HK-2 (cell line): Measurements from ENCODE around the gene TBC1D22A.

Experiments used
- DNase-seq: peaks from one replicate; pipeline ENCODE4 v3.0.0-alpha.2; 2018; ENCODE audit not compliant: unreplicated experiment

The TBC1D22A gene

DNA sequence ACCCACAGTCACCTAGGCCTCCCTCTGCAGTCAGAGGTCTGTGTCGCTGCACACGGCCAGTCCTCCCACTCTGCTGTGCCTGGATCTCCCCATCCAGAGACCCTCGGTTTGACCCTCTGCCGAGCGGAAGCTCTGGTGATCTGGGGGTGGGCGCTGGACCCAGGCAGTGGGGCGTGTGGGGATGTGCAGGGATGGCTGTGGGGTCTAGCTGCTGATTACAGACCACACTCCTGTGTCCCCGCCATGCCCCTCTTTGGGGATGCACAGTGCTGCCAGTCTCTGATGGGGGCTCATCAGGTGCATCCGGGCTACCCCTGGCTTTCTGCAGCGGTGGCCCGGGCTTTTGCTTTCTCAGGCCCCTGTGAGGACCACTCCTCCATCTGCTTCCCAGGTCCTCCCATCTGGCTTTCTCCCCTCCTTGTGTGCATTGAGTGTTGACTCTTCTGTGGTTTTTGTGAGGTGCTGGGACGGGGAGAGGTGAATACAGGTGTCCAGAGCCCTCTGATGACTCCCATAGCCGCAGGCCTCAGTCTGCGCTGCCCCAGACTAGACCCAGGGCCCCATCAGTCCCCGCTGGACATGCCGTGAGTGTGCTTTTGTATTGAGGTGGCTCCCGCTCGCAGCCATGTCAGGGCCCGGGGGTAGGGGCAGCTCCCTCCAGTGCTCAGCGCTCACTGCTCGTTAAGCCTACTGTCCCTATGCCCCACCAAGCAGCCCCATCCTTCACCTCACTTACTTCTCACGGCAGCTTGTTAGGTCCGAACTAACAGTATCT lies 251.6 kb downstream of the TBC1D22A start:
- DNase-seq = no peak

DNA sequence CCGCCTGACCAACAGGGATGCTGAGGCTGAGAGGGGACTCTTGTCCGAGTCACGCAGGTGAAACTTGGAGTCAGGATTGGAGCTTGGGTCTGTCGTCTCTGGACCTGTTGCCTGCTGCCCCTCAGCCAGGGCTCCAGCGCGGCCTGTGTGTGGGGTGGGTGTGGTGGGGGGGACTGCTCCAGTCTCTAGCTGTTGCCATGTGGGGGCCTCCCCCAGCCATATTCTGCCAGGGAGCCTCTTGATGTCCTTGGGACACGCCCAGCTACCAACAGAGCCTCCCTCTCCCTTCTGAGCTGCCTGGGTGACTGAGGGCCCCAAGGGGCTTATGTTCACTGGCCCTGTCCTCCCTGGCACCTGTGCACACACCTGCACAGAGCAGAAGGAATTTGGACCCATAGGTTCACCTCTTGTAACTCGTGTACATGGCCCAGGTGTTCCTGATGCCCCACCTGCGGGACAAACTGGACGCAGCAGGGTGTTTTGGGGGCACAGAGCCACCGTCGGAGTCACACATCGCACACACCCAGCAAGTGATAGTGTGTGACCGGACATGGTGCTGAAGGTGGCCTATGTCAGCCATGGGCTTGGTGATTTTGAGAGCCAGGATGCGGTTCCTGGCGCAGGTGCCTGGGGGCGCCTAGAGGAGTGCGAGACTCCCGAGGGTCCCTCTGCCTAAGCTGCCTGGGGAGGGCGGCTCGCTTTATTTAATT lies 252.3 kb downstream of the TBC1D22A start:
- DNase-seq = no peak

DNA sequence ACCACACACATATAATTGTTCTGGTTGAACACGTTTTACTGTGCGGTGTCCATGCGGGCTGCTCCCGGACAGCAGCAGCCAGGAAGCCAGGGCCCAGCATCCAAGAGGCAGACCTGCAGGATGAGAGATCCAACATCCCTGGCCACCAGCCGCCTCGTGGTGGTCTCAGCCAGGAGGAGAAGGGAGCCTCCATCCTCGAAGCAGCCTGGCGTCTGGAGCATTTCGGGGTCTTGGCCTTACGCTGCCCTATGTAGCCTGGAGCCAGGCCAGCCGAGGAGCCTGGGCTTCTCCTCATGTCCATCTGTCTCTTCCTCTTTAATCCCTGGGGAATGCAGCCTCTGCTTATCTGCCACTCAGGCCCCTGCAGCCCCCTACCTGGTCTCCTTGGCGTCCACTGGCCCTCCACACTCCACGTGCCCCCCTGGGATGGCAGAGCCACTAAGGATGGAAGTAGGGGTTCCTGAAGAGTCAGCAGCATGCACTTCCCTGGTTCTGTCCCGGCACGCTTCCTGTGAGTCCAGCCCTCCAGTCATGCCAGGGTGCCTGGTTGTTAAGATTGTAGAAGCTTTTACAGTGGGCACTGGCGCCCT lies 253.2 kb downstream of the TBC1D22A start:
- DNase-seq = no peak

DNA sequence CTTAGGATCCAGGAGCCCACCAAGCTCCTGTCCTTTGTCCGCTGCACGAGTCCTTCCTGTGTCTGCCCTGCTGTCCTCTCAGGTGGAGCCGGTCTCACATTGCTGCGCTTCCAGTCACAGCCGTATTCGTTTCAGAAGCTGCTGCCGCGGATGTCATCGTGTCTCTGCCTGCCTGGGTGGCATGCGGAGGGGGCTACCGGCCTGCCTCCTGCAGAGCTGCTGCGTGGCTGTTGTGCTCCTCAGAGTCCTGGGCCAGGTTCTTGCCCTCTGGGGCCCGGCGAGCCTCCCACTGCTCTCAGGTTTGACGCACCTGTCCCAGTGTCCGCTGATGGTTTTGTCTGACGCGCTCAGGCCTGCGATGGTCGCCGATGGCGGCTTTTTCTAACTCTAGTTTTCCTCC lies 254.2 kb downstream of the TBC1D22A start:
- DNase-seq = no peak

DNA sequence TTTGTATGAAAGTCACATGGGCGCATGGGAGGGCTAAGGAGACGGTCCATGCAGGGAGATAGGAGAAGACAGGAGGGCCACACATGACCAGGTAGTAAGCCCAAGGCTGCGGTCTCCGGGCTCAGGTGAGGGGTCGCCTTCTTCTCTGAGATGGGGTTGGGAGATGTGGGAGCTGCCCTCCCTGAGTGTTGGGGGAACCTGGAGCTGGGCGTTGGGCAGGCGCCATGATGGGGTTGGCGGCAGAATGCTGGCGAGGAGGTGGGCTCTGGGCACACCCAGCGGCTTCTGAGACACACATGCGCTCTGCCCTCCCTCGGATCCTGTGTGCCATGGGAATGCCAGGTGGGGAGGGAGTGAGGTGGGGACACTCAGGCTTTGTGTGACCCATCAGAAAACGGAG lies 254.8 kb downstream of the TBC1D22A start:
- no peak for DNase-seq

DNA sequence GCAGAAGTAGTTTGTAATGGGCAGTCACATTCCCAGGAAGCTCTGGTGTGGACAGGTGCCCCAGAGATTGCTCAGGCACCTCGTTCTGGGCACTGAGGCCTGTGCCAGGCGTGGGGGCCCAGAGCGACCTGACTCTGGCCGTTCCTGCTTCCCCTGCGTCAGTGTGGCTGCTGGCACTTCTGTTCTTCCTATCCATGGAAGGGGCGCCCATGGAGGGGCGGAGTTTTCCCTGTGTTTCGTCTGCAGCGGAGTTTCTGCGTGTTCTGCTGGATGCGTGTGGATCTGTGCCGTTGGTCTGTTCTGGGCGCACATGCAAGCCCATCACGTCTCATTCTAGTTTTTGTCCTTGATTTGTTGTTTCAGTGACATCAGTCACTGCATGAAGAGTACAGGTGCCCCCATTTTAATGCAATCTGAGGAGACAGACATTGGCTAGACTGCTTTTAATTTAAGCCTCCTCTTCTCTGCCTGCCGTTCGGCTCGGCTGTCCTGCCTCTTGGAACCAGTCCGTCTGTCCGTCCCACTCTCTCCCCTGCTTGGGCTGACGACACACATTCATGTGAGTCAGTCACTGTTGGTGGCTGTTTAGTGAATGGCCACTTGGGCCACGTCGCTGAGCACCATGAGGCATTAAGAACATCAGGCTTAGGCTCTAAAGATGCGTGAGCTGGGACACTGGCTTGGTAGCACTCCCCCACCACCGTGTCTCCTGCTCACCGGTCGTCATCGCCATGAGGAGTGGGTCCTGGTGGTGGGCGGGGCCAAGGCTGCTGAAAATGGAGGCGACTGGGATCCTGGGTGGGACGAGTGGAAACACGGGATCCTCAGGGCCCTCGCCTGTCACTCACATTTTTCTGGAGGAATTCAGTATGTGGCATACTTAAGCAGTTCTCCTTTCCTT lies 255.8 kb downstream of the TBC1D22A start:
- DNase-seq = no peak

DNA sequence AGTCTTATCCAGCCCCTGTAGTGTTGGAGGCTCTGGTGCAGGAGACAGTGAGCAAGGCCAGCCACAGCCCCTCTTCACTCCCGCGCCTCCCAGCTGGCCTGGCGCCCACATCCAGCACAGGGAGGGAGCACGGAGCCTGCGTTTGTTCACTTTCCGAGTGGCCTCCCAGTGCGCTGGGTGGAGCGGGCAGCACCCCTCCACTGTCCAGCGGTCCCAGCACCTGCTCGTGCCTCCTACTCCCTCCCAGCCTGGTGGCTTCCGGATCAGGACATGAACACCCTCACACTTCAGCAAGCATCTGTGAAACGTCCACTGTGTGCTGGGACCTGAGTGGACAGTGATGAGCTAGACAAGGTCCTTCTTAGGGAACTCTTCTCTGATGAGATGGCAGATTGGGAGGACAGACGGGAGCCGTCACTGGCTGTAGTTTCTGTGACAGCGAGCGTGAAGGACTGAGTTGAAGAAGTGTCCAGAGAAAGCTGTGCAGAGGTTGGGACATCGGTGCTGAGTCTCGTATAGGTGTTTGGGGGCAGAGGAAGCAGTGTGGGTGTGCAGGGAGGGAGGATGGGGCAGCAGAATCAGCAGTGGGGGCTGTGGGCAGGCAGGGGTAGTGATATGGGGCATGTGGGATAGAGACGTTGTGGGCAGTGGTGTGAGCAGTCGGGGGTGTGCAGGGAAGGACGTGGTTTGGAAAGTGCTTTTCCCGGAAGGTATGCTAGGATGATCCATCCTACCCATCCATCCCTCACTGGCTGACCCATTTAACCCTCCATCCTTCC lies 256.8 kb downstream of the TBC1D22A start:
- no peak for DNase-seq

DNA sequence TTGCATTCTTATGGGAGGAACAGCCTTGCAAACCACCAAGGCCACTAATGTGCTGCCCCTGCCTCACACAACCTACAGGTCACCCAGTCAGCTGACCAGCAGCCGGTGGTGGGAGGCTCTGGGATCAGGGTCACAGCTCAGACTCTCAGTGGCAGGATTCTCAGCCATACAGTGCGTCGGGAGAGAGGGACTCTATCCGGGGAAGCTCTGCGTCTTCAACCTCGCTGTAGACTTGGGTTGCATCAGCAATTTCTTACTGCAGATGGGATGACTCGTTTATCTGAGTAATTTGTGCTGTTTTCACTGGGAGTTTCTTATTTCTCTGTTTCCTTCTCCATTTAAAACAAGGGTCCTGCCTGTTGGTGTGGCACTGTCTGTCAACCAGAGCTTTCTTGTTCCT lies 257.7 kb downstream of the TBC1D22A start:
- DNase-seq = no peak

DNA sequence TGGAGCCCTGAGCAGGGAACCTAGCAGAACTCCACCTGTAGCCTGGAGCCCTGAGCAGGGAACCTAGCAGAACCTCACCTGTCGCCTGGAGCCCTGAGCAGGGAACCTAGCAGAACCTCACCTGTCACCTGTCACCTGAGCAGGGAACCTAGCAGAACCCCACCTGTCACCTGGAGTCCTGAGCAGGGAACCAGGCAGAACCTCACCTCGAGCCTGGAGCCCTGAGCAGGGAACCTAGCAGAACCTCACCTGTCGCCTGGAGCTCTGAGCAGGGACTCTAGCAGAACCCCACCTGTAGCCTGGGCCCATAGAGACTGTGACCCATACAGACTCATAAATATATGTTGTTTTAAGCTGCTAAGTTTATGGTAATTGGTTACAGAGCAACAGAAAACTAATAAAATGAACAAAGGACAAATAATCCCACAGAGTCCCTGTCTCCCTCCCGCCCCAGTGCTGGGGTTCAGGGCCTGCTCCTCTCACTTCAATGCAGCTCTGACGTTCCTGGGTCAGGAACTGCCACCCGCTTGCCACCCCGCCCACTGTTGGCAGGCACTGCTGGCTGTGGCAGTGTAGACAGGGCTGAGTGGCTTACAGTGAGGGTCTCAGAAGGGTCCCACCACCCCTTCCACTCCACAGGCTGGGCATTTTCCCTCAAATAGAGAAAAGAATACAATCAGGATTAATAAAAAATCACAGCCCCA lies 259.1 kb downstream of the TBC1D22A start:
- no peak for DNase-seq

DNA sequence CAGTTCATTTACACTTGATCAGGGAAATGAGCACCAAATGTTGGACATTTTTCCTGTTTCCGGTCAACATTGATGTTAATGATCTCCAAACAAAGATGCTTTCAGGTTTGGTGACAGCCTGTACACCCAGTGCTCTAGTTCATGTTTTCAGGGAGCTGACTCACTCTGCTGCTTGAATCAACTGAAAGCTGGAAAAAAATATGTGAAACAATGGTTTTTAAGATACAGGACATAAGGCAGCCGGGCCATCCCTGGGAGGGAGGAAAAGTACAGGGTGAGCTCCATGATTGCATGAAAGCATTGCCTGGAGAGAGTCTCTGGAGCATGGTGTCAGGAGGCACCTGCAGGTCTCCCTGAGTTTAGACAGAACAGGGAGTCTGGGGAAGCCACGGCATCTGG lies 259.6 kb downstream of the TBC1D22A start:
- DNase-seq = no peak

DNA sequence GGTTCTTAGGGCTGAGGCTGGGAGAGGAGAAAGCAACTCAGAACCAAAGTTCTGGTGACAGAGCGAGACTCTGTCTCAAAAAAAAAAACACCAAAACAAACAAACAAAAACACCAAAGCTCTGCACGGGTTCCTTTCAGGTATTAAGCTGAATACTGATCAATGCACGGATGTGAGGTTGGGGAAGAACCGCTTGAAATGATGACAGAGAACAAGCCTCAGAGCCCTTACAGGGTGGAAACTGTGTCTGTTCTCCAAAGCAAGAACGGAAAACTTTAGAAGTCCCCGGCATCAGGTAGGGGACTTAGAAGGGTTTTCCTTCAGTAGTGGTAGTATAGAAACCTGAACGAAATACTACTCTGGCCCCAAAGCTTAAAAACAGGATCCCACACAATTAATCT lies 260.0 kb downstream of the TBC1D22A start:
- DNase-seq = no peak

DNA sequence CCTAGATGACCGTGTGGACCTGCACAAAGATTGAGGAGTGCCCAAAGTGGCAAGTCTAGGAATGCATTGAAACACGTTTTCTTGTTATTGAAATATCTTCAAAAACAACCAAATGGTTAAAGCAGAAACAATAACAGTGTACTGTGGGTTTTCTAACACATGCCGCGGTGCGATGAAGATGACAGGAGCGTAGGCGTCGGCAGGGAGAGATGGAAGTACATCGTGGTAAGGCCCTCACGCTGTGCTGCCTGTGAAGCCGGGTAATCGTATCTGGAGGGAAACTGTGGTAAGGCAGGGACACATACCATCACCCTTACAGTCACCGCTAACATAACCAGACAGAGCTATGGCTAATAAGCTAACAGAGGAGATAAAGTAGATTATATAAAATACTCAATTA lies 261.4 kb downstream of the TBC1D22A start:
- no peak for DNase-seq

DNA sequence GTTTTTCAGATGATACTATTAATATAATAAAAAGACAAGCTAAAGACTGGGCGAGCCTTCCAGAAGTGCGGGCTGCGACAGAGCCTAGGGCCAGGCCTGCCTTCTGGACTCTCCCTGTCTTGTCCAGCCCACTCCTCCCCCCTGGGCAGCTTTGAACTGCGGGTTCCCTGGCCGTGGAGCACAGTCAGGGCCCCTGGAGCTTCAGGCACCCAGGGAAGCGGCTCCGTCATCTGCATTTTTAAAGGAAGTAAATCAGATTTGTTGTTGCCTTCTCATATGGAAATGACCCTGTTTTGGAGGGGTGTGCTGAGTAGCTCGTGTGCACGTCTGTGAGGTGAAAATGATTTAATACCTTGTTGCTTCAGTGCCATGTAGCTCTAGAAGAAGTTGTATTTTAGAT lies 265.3 kb downstream of the TBC1D22A start:
- no peak for DNase-seq

DNA sequence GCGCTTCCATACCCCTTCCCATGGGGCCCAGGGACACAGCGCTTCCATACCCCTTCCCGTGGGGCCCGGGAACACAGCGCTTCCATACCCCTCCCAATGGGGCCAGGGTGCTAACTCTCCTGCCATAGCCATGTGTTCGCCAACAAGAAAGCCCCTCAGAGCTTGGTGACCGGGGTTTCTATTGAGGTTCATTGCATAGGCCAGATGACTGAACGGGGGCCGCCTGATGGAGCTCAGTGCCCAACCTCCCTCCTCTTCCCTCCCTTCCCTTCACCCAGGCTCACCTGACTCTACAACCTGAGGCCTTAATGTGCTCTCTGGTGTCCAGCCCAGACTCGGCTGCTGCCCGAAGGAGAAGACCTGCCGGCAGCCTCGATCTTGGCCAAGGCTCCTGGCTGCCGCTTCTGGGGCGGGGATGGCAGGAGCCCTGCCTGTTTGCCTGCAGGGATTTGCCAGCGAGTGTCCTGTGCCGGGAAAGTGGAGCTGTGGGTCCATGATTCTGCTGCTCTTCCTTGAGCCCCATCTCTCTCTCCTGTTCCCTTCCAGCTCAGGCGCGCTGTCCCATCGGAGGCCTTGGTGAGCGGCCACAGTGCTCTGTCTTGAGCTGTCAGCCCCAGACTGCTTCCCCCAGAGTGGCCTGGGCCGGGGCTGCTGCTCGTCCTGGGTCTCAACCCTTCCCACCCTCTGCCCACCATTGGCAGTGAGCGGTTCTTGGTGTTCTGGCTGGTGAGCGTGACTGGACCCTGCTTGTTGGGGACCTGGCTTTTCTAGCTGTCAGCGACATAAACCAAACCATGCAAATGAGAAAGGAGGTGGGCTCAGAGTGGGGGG lies 267.0 kb downstream of the TBC1D22A start:
- no peak for DNase-seq

DNA sequence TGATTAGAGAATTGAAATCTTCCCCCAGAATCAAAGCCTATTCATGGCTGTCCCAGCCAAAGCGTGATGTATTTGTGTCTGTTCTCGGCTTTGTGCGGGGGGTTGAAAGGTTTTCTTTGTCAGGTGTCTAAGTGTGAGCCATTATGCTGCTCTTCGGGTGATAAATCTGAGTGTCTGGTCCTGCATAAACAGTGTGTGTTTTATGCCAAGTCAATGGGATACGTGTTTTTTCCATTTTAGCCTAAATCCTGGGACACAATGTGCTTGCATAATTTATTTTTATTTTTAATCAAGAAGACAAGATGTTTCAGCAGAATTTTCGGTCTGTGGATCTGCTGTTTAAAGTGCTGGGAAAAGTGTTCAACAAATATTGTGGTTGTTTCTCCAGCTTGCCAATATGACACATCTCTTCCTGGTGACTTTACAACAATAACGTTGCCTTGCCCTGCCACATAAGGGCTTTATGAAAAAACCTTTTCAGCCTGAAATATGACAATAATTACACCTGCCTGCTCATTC lies 267.8 kb downstream of the TBC1D22A start:
- no peak for DNase-seq

DNA sequence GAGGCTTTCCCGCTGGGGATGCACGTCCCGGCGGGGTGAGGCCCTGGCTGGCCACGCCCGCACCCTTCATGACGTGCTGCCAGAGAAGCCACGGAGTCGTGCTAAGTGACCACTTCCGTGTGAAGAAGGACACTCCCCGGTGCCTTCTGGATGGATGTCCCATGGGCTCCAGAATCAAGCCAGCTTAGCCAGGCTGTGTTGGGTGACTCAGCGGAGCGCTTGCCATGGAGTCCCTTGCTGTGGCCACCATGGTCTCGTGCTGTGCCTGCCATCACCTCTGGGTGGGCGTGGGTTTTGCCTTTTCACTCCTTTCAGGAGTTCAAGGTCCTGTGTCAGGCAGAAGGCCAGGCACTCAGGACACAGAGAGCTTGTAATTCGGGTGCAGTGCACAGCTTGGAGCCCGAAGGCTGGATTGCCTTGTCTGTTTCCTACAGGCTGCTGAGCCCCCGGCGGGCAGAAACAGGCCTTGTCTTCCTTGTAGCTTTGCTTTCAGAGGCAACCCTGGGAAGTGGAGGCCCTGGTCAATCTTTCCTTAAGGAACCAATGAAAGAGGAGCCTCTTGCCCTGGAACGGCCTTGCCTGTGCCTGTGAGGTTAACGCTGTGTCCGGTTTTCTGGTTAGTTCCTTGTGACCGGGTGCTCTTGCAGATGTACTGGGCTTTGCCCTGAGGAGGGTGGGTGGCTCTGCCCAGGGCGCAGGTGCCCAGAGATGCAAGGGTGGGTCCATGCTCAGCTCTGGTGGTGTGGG lies 268.6 kb downstream of the TBC1D22A start:
- no peak for DNase-seq

DNA sequence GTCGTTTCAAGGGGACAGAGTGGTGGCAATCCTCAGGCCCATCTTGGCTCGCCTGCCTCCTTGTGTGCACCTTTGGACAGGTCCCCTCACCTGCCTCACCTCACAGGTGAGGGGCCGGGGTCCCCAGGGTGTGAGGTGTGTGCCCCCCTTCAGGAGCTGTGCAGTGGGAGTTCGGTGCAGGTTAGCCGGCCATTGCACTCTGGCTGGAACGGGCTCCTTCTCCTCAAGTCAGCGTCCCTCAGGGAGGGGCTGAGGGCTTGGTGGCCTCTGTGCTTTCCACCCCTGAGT lies 269.1 kb downstream of the TBC1D22A start:
- no peak for DNase-seq

DNA sequence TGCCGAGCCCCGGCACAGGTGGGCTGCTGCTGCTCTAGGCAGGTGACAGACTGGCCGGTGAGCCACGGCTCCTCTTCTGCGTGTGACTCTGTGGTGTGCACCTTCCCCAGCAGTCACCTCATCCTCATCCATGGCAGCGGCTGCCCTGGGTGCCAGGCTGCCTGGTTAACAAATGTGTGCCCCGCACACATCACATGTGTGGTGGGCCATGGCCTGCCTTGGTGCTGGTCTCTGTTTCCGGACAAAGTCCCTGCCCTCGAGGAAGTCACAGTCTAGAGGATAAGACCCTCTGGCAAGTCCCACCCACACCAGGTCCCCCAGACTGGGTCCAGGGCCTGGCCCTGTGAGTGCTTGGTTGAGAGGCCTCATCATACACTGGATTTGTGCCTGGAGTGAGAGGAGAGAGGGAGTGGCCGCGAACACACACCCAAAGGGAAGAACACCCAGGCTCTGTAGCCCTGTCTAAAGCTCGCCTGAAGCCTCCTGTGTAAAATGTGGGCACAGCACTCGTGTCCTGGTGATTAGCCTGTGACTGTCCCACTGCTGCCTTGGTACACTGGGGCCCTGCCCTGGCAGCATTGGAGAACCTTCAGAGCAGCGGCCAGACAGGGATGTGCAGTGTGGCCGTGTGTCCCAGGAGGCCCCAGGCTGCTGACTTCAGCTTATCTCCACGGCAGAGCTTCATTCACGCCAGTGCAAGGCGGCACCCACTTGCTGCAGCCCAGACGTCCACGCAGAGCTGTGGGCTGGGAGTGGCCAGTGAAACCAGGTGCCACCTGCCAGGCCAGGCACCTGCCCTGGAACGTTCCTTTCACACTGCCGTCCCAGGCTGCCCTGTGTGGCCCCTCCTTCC lies 269.9 kb downstream of the TBC1D22A start:
- no peak for DNase-seq
